SK-N-SH treated with all-trans-retinoic acid at 6 μM for 48 hours (cell line): Measurements from ENCODE around the gene FUBP3.

Experiments
- ATAC-seq: fragments of 200-7000 bp; cut with Tn5 transposase; 3 replicates; pipeline ENCODE4 v1.9.1; 2020; ENCODE audit warnings: mild to moderate bottlenecking, moderate library complexity
- ARNTL ChIP-seq: fragments of 450-650 bp; formaldehyde crosslinking; IDR thresholded peaks from 2 replicates; pipeline ENCODE4 v1.5.0; 2020; ENCODE audit warnings: low read depth, mild to moderate bottlenecking, moderate library complexity, borderline replicate concordance
- BACH2 ChIP-seq: fragments of 250-450 bp; sonication (Bioruptor Pico); IDR thresholded peaks from 2 replicates; pipeline ENCODE4 v1.9.0; 2021; ENCODE audit warnings: mild to moderate bottlenecking, borderline replicate concordance
- CREB5 ChIP-seq: fragments of 250-450 bp; sonication (Bioruptor Pico); IDR thresholded peaks from 2 replicates; pipeline ENCODE4 v1.5.1; 2020; ENCODE audit warnings: low read depth, mild to moderate bottlenecking, moderate library complexity
- CSDC2 ChIP-seq: fragments of 250-450 bp; sonication (Bioruptor Pico); IDR thresholded peaks from 2 replicates; pipeline ENCODE4 v1.5.0; 2020; ENCODE audit warnings: mild to moderate bottlenecking, moderate library complexity
- ESRRG ChIP-seq: fragments of 250-450 bp; sonication (Bioruptor Pico); IDR thresholded peaks from 2 replicates; pipeline ENCODE4 v1.6.1; 2021; ENCODE audit warnings: mild to moderate bottlenecking
- GLIS3 ChIP-seq: fragments of 250-450 bp; sonication (Bioruptor Pico); IDR thresholded peaks from 2 replicates; pipeline ENCODE4 v1.5.0; 2020; ENCODE audit warnings: mild to moderate bottlenecking, moderate library complexity
- ISL1 ChIP-seq: fragments of 250-450 bp; sonication (Bioruptor Pico); IDR thresholded peaks from 2 replicates; pipeline ENCODE4 v2.1.2; 2022; ENCODE audit warnings: mild to moderate bottlenecking, moderate library complexity
- OSR1 ChIP-seq: fragments of 250-450 bp; sonication (Bioruptor Pico); IDR thresholded peaks from 2 replicates; pipeline ENCODE4 v1.8.0; 2022; ENCODE audit warnings: moderate library complexity, mild to moderate bottlenecking, inconsistent platforms
- PPARA ChIP-seq: fragments of 250-450 bp; sonication (Bioruptor Pico); IDR thresholded peaks from 2 replicates; pipeline ENCODE4 v1.5.0; 2020; ENCODE audit warnings: mild to moderate bottlenecking, borderline replicate concordance
- SNAI2 ChIP-seq: fragments of 250-450 bp; sonication (Bioruptor Pico); IDR thresholded peaks from 2 replicates; pipeline ENCODE4 v1.5.0; 2020; ENCODE audit warnings: mild to moderate bottlenecking, moderate library complexity
- TCF4 ChIP-seq: fragments of 250-450 bp; sonication (Bioruptor Pico); IDR thresholded peaks from 2 replicates; pipeline ENCODE4 v1.8.0; 2021; ENCODE audit warnings: mild to moderate bottlenecking, moderate library complexity, borderline replicate concordance
- TOX ChIP-seq: fragments of 250-450 bp; sonication (Bioruptor Pico); IDR thresholded peaks from 2 replicates; pipeline ENCODE4 v1.8.0; 2021; ENCODE audit warnings: mild to moderate bottlenecking, moderate library complexity, borderline replicate concordance
- TSHZ2 ChIP-seq: fragments of 250-450 bp; sonication (Bioruptor Pico); IDR thresholded peaks from 2 replicates; pipeline ENCODE4 v1.5.0; 2020; ENCODE audit warnings: mild to moderate bottlenecking, moderate library complexity
- ZFP3 ChIP-seq: fragments of 250-450 bp; sonication (Bioruptor Pico); IDR thresholded peaks from 2 replicates; pipeline ENCODE4 v1.5.0; 2020; ENCODE audit warnings: mild to moderate bottlenecking, moderate library complexity
- ZFP30 ChIP-seq: fragments of 450-650 bp; formaldehyde crosslinking; IDR thresholded peaks from 2 replicates; pipeline ENCODE4 v1.5.0; 2022; ENCODE audit warnings: mild to moderate bottlenecking, moderate library complexity
- ZNF565 ChIP-seq: fragments of 450-650 bp; formaldehyde crosslinking; conservative IDR thresholded peaks from 2 replicates; pipeline ENCODE4 v1.5.0; 2020; ENCODE audit warnings: low read depth, mild to moderate bottlenecking, moderate library complexity
- ZNF70 ChIP-seq: fragments of 450-650 bp; formaldehyde crosslinking; IDR thresholded peaks from 2 replicates; pipeline ENCODE4 v1.5.0; 2020; ENCODE audit warnings: mild to moderate bottlenecking, moderate library complexity
- ZNF8 ChIP-seq: fragments of 450-650 bp; formaldehyde crosslinking; IDR thresholded peaks from 2 replicates; pipeline ENCODE4 v1.5.0; 2020; ENCODE audit warnings: mild to moderate bottlenecking, moderate library complexity
- TF ChIP-seq, protein P1 (sequence below): fragments of 250-450 bp; sonication (Bioruptor Pico); IDR thresholded peaks from 2 replicates; pipeline ENCODE4 v1.8.0; 2020; ENCODE audit warnings: mild to moderate bottlenecking, moderate library complexity, borderline replicate concordance
- TF ChIP-seq, protein P2 (sequence below): fragments of 250-450 bp; sonication (Bioruptor Pico); IDR thresholded peaks from 2 replicates; pipeline ENCODE4 v1.8.0; 2021; ENCODE audit warnings: low read depth, mild to moderate bottlenecking, moderate library complexity, borderline replicate concordance
- TF ChIP-seq, protein P3 (sequence below): fragments of 250-450 bp; sonication (Bioruptor Pico); IDR thresholded peaks from 2 replicates; pipeline ENCODE4 v1.5.1; 2021; ENCODE audit warnings: mild to moderate bottlenecking, moderate library complexity

The FUBP3 gene

GRCh38 chr9:130542038-130542437, 37.3 kb upstream of the FUBP3 start:
- no peak for ATAC-seq
- TF ChIP-seq ESRRG (CRISPR knock-in tag) (no peak), PPARA (CRISPR knock-in tag) (no peak), ISL1 (CRISPR knock-in tag) (no peak), SNAI2 (no peak), ZNF70 (CRISPR knock-in tag) (no peak), ZNF8 (CRISPR knock-in tag) (no peak), TSHZ2 (no peak), ARNTL (no peak), TOX (CRISPR knock-in tag) (no peak), TCF4 (CRISPR knock-in tag) (no peak), CSDC2 (CRISPR knock-in tag) (no peak), ZFP30 (CRISPR knock-in tag) (no peak), BACH2 (CRISPR knock-in tag) (no peak)
- TF ChIP-seq, protein P1, sequence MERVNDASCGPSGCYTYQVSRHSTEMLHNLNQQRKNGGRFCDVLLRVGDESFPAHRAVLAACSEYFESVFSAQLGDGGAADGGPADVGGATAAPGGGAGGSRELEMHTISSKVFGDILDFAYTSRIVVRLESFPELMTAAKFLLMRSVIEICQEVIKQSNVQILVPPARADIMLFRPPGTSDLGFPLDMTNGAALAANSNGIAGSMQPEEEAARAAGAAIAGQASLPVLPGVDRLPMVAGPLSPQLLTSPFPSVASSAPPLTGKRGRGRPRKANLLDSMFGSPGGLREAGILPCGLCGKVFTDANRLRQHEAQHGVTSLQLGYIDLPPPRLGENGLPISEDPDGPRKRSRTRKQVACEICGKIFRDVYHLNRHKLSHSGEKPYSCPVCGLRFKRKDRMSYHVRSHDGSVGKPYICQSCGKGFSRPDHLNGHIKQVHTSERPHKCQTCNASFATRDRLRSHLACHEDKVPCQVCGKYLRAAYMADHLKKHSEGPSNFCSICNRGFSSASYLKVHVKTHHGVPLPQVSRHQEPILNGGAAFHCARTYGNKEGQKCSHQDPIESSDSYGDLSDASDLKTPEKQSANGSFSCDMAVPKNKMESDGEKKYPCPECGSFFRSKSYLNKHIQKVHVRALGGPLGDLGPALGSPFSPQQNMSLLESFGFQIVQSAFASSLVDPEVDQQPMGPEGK (CRISPR knock-in tag): no peak
- TF ChIP-seq, protein P2, sequence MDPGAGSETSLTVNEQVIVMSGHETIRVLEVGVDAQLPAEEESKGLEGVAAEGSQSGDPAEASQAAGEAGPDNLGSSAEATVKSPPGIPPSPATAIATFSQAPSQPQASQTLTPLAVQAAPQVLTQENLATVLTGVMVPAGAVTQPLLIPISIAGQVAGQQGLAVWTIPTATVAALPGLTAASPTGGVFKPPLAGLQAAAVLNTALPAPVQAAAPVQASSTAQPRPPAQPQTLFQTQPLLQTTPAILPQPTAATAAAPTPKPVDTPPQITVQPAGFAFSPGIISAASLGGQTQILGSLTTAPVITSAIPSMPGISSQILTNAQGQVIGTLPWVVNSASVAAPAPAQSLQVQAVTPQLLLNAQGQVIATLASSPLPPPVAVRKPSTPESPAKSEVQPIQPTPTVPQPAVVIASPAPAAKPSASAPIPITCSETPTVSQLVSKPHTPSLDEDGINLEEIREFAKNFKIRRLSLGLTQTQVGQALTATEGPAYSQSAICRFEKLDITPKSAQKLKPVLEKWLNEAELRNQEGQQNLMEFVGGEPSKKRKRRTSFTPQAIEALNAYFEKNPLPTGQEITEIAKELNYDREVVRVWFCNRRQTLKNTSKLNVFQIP: no peak

GRCh38 chr9:130542457-130543228, 36.7 kb upstream of the FUBP3 start:
- ATAC-seq: no peak
- no peak for TF ChIP-seq ESRRG (CRISPR knock-in tag)

DNA sequence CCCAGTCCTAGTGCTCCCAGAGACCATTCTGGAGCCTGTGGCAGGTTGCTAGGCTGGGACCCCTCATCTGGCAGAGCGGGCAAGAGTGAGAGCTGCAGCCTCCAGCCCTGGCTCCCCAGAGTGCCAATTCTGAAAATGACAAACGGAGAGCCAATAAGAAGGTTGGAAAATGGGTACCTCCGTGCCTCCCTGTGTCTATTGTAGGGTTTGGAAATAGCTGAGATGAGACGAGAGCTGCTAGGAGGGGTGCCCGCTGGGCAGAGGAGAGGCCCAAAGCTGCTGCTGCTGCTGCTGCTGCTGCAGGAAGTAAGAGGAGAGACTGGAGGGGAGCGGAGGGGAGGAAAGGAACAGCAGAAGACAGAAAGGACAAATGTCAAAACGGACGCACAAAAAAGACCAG, 36.0 kb upstream of the FUBP3 start:
- ATAC-seq: no peak
- TF ChIP-seq ESRRG (CRISPR knock-in tag): no peak
- no peak for TF ChIP-seq ZFP3
- no peak for TF ChIP-seq GLIS3 (CRISPR knock-in tag)
- TF ChIP-seq, protein P3, sequence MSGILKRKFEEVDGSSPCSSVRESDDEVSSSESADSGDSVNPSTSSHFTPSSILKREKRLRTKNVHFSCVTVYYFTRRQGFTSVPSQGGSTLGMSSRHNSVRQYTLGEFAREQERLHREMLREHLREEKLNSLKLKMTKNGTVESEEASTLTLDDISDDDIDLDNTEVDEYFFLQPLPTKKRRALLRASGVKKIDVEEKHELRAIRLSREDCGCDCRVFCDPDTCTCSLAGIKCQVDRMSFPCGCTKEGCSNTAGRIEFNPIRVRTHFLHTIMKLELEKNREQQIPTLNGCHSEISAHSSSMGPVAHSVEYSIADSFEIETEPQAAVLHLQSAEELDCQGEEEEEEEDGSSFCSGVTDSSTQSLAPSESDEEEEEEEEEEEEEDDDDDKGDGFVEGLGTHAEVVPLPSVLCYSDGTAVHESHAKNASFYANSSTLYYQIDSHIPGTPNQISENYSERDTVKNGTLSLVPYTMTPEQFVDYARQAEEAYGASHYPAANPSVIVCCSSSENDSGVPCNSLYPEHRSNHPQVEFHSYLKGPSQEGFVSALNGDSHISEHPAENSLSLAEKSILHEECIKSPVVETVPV (CRISPR knock-in tag): no peak
- no peak for TF ChIP-seq ARNTL
- TF ChIP-seq TSHZ2: no peak
- no peak for TF ChIP-seq ZNF565 (CRISPR knock-in tag)
- TF ChIP-seq PPARA (CRISPR knock-in tag): no peak
- TF ChIP-seq TOX (CRISPR knock-in tag): no peak
- TF ChIP-seq, protein P2: no peak
- TF ChIP-seq ZNF70 (CRISPR knock-in tag): no peak
- no peak for TF ChIP-seq CSDC2 (CRISPR knock-in tag)
- TF ChIP-seq ZFP30 (CRISPR knock-in tag): no peak
- no peak for TF ChIP-seq CREB5 (CRISPR knock-in tag)
- TF ChIP-seq SNAI2: no peak
- no peak for TF ChIP-seq OSR1 (CRISPR knock-in tag)
